Endothelial cell of umbilical vein (primary cell): Measurements from ENCODE around the gene LAP3.

ENCODE experiments used
- FOS ChIP-seq: IDR thresholded peaks from 2 replicates; pipeline ENCODE4 v1.6.1; 2011; ENCODE audit warnings: mild to moderate bottlenecking, low read length, moderate library complexity, borderline replicate concordance; ENCODE audit not compliant: insufficient read depth
- JUN ChIP-seq: IDR thresholded peaks from 2 replicates; pipeline ENCODE4 v1.6.1; 2011; ENCODE audit warnings: borderline replicate concordance, low read depth; ENCODE audit not compliant: insufficient read length, insufficient read depth
- POLR2A ChIP-seq: IDR thresholded peaks from 2 replicates; pipeline ENCODE4 v1.6.1; 2012; ENCODE audit warnings: low read depth, mild to moderate bottlenecking, control low read depth, low read length
- POLR2AphosphoS5 ChIP-seq: IDR thresholded peaks from 2 replicates; pipeline ENCODE4 v1.6.1; 2012; ENCODE audit warnings: low read depth, mild to moderate bottlenecking, control low read depth, low read length, moderate library complexity; ENCODE audit not compliant: insufficient read depth
- TF ChIP-seq, protein P1 (sequence below), 2 donors: IDR thresholded peaks; 1 replicate in 1 of 2; 2 replicates in 1 of 2; pipeline ENCODE4 v1.5.1; 2011; ENCODE audit warnings: low read length in 2 of 2, mild to moderate bottlenecking in 2 of 2, moderate library complexity in 2 of 2, control low read depth in 1 of 2, inconsistent platforms in 1 of 2, low read depth in 1 of 2; ENCODE audit not compliant: insufficient read depth in 1 of 2; ENCODE audit errors: extremely low read depth in 1 of 2

DNA sequence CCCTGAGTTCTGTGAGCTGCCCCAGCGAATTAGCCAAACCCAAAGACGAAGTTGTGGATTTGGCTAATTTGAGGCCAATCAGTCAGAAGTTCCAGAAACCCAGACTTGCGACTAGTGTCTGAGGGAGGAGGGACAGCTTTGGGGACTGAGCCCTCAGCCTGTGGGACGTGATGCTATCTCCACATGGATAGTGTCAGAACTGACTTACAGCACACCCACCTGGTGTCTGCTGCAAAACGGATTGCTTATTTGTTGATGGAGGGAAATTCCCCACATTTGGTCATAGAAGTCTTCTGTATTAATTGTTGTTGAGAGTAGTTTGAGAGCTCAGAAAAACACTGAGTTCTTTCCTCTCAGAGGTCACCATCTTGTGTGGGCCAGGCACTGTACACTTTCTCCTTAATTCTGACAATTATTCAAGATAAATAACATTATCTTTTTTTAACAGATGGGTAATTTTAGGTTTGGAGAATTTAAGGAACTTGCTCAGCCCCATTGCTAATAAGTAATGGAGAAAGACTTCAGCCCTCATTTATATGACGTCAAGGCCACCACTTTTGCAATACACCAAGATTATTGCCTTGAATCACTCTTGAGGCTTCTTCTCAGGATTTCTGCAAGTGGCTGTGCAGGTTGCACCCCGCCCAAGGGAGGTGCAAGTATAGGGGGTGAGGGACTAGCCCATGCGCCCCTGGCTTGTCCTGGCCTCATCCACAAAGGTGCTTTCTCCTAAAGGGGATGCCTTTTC, 45.3 kb upstream of the LAP3 start:
- TF ChIP-seq, protein P1, sequence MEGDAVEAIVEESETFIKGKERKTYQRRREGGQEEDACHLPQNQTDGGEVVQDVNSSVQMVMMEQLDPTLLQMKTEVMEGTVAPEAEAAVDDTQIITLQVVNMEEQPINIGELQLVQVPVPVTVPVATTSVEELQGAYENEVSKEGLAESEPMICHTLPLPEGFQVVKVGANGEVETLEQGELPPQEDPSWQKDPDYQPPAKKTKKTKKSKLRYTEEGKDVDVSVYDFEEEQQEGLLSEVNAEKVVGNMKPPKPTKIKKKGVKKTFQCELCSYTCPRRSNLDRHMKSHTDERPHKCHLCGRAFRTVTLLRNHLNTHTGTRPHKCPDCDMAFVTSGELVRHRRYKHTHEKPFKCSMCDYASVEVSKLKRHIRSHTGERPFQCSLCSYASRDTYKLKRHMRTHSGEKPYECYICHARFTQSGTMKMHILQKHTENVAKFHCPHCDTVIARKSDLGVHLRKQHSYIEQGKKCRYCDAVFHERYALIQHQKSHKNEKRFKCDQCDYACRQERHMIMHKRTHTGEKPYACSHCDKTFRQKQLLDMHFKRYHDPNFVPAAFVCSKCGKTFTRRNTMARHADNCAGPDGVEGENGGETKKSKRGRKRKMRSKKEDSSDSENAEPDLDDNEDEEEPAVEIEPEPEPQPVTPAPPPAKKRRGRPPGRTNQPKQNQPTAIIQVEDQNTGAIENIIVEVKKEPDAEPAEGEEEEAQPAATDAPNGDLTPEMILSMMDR (IDR thresholded peaks at IDR 0.05; ENCODE audit: extremely low read depth in 1 of 2, insufficient read depth in 1 of 2, low read depth in 1 of 2, low read length in 2 of 2): no peak
- TF ChIP-seq FOS: no peak
- no peak for TF ChIP-seq JUN
- no peak for TF ChIP-seq POLR2A
- no peak for TF ChIP-seq POLR2AphosphoS5
